Superior temporal gyrus (tissue), 1 donor: ENCODE results near the gene HOXB5.

Source experiments
- DNase-seq: peaks from one replicate; pipeline ENCODE4 v3.0.0-alpha.2; 2016; ENCODE audit errors: extremely low spot score

The HOXB5 gene

GRCh38 chr17:48559840-48560817, 33.5 kb downstream of the HOXB5 start:
- DNase-seq, result no peak

GRCh38 chr17:48559122-48559839, 34.3 kb downstream of the HOXB5 start:
- no peak for DNase-seq

GRCh38 chr17:48558831-48559121, 34.8 kb downstream of the HOXB5 start:
- no peak for DNase-seq

- no peak for DNase-seq
These were observed 35.3 kb downstream of the HOXB5 start for GRCh38 chr17:48558057-48558830.

GRCh38 chr17:48556576-48557401, 36.8 kb downstream of the HOXB5 start:
- no peak for DNase-seq

GRCh38 chr17:48556229-48556575, 37.4 kb downstream of the HOXB5 start:
- no peak for DNase-seq

- no peak for DNase-seq
These were observed 38.0 kb downstream of the HOXB5 start for GRCh38 chr17:48555258-48556228.

GRCh38 chr17:48554412-48555257, 38.9 kb downstream of the HOXB5 start:
- no peak for DNase-seq

GRCh38 chr17:48553826-48554225, 39.8 kb downstream of the HOXB5 start:
- no peak for DNase-seq

- DNase-seq, result no peak
These were observed 40.4 kb downstream of the HOXB5 start for GRCh38 chr17:48553190-48553547.

- no peak for DNase-seq
These were observed 41.0 kb downstream of the HOXB5 start for GRCh38 chr17:48552466-48553189.

- DNase-seq, result no peak
These were observed 41.7 kb downstream of the HOXB5 start for GRCh38 chr17:48551596-48552465.

- DNase-seq, result no peak
These were observed 42.4 kb downstream of the HOXB5 start for GRCh38 chr17:48551214-48551555.

GRCh38 chr17:48550502-48551213, 42.9 kb downstream of the HOXB5 start:
- no peak for DNase-seq

GRCh38 chr17:48549914-48550501, 43.6 kb downstream of the HOXB5 start:
- no peak for DNase-seq

GRCh38 chr17:48549281-48549630, 44.3 kb downstream of the HOXB5 start:
- no peak for DNase-seq
